Peyer's patch (tissue), 4 donors: ENCODE results near the gene TLE7. TPM values are rescaled to one million over a fixed set of nuclear protein-coding genes. Genes with fewer than 3 reads are reported as not detected.

Source experiments
- DNase-seq, 3 donors: peaks; one replicate each; pipeline ENCODE4 v3.0.0-alpha.2; 2017 to 2019
- H3K27ac ChIP-seq, 4 donors: fragments of 200-600 bp; sonication (generic); one replicate each; pipeline ENCODE4 v1.5.1; 2016 to 2019
- H3K27me3 ChIP-seq, 2 donors: fragments of 200-600 bp; sonication (generic); one replicate each; pipeline ENCODE4 v1.5.1; 2019
- H3K36me3 ChIP-seq, 3 donors: fragments of 200-600 bp; sonication (generic); one replicate each; pipeline ENCODE4 v1.5.1; 2016 to 2019
- H3K4me1 ChIP-seq, 4 donors: fragments of 200-600 bp; sonication (generic); one replicate each; pipeline ENCODE4 v1.5.1; 2016 to 2019
- H3K4me3 ChIP-seq, 4 donors: fragments of 200-600 bp; sonication (generic); 1 replicate in 3 of 4; 2 replicates in 1 of 4; pipeline ENCODE4 v1.5.1; 2016 to 2019; ENCODE audit warnings: mild to moderate bottlenecking in 1 of 4
- H3K9me3 ChIP-seq, 4 donors: fragments of 200-600 bp; sonication (generic); one replicate each; pipeline ENCODE4 v1.5.1; 2016 to 2019; ENCODE audit warnings: mild to moderate bottlenecking in 1 of 4
- CTCF ChIP-seq, 6 experiments: fragments of 450-650 bp in 4 of 6; fragments of 200-600 bp in 2 of 6; sonication (generic) in 1 of 6; IDR thresholded peaks; one replicate each; pipeline ENCODE4 v1.5.1; 2017 to 2019; ENCODE audit warnings: antibody characterized with exemption in 6 of 6, mild to moderate bottlenecking in 3 of 6, moderate library complexity in 1 of 6
- POLR2A ChIP-seq, 2 donors: fragments of 450-650 bp; IDR thresholded peaks; one replicate each; pipeline ENCODE4 v1.5.1; 2017; ENCODE audit warnings: antibody characterized with exemption in 2 of 2, mild to moderate bottlenecking in 2 of 2, moderate library complexity in 2 of 2
- total RNA-seq, 4 donors: library from RNA; depleted of rRNA; stranded (reverse); fragments of >200 nt; gene quantifications; one replicate each; pipeline ENCODE4 v1.1.0, GENCODE V29; 2016

The TLE7 gene
- total RNA-seq, 4 donors from 2014 or later: not detected

DNA sequence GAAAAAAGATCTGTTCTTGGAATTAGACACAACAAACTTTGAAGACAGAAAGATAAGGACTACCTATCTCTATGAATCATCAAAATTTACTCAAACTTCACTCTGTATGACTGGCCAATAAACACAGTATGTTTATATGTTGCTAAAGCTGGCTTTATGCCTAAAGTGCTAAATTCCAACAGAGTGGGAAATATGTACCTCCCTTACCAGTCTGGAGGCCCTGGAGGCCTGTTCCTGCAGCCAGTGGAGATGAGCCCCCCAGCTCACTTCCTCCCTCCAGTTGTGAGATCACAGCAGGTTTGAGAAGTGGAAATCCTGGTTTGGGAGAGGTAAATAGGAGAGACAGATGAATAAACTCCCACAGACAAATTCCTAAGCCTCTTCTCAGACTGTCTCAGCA, 11.2 kb upstream of the TLE7 start:
- peaks cover 5 to 86% (median 9%) of the 10 kb centered on the region in 3 donors for H3K36me3 ChIP-seq
- no peak overlapping the region for H3K4me3 ChIP-seq
- H3K27me3 ChIP-seq: no peaks in the 10 kb centered on the region
- DNase-seq: no peak
- no peak overlapping the region for H3K27ac ChIP-seq
- TF ChIP-seq POLR2A (IDR thresholded peaks at IDR 0.05) (no peak), CTCF (IDR thresholded peaks at IDR 0.05) (no peak)
- H3K9me3 ChIP-seq: peaks cover 0 to 47% (median 18%) of the 10 kb centered on the region in 4 donors
- no peaks in the 10 kb centered on the region for H3K4me1 ChIP-seq

- TF ChIP-seq CTCF (IDR thresholded peaks at IDR 0.05) (no peak), POLR2A (IDR thresholded peaks at IDR 0.05) (no peak)
- H3K36me3 ChIP-seq: peaks cover 5 to 63% (median 9%) of the 10 kb centered on the region in 3 donors
- H3K4me3 ChIP-seq: no peak overlapping the region
- no peaks in the 10 kb centered on the region for H3K4me1 ChIP-seq
- H3K27me3 ChIP-seq: no peaks in the 10 kb centered on the region
- no peak overlapping the region for H3K27ac ChIP-seq
- no peak for DNase-seq
- peaks cover 0 to 72% (median 23%) of the 10 kb centered on the region in 4 donors for H3K9me3 ChIP-seq
Measured at GRCh38 chr16:71449020-71449419, 7.2 kb upstream of the TLE7 start.

DNA sequence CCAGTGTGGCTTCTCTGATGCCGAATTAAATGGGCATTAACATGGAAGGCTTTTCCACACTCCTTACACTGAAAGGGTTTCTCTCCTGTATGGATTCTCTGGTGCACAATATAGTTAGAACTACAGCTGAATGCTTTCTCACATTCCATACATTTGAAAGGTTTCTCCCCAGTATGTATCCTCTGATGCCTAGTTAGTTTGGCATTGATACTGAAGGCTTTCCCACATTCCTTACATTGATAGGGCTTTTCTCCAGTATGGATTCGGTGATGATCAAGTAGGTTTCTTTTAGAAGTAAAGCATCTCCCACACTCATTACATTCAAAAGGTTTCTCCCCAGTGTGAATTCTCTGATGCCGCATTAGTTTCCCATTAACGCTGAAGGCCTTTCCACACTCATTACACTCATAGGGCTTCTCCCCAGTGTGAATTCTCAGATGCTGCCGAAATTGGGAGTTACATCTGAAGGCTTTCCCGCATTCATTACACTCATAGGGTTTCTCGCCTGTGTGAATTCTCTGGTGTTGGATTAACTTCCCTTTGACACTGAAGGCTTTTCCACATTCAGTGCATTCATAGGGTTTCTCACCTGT, 6.5 kb upstream of the TLE7 start:
- Histone ChIP-seq H3K9me3 (peaks cover 0 to 76% (median 24%) of the 10 kb centered on the region in 4 donors), H3K4me1 (no peaks in the 10 kb centered on the region), H3K27ac (no peak overlapping the region), H3K36me3 (peaks cover 5 to 56% (median 9%) of the 10 kb centered on the region in 3 donors), H3K27me3 (no peaks in the 10 kb centered on the region), H3K4me3 (no peak overlapping the region)
- TF ChIP-seq POLR2A (IDR thresholded peaks at IDR 0.05) (no peak), CTCF (IDR thresholded peaks at IDR 0.05) (no peak)
- DNase-seq: no peak

DNA sequence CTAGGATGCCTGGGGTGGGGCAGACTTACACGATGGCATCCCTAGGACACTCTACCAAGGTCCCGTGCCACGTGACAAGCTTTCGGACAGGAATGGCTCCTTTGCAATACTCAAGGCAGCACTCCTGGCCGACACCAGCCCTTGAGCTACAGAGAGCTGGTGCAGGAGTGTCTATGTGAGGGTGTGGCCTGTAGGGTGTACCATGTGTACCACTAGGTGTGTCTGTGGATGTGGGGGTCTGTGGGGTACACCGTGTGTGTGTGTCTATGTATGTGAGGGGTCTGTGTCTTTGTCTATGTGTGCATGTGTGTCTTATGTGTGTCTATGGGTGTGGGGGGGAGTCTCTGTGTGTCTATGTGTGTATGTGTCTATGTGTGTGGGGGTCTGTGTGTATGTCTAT, 1.9 kb upstream of the TLE7 start:
- Histone ChIP-seq H3K9me3 (peaks cover 0 to 42% (median 12%) of the 10 kb centered on the region in 4 donors), H3K4me3 (no peak overlapping the region), H3K36me3 (peaks cover 0 to 10% (median 0%) of the 10 kb centered on the region in 3 donors), H3K27me3 (no peaks in the 10 kb centered on the region), H3K27ac (no peak overlapping the region), H3K4me1 (no peaks in the 10 kb centered on the region)
- TF ChIP-seq CTCF (IDR thresholded peaks at IDR 0.05) (no peak), POLR2A (IDR thresholded peaks at IDR 0.05) (no peak)
- DNase-seq: no peak

DNA sequence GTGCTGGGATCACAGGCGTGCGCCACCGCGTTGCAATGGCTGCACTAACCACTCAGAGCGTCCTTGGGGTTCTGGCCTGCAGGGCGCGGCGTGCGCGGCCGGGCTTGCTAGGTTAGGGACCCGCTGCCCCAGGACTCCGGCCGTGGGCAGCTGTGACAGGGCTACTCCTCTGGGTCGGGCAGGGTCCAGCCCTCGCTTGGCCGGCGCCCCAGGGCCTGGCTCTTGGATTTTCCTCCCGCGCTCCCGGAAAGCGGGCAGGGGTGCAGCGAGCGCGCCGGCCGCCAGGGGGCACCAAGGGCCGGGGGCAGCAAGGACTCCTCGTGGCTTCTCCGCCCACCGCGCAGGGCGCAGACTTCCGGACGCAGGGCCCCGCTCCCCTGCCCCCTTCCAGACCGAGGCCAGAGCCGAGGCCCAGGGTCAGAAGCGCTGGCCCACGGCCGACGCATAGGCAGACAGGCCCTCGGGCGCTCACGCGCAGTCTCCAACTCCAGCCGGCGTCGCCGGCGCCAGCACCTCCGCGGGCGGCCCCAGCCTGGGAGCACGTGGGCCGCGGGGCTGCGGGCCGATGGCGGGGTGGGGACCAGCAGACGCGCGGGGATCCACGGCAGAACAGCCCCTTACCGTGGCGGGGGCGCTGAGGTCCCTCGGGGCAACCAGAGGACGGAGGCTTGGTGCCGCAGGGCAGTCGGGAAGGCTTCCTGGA, 355 bp downstream of the TLE7 start:
- H3K27me3 ChIP-seq: no peaks in the 10 kb centered on the region
- H3K9me3 ChIP-seq: peaks cover 0 to 22% (median 8%) of the 10 kb centered on the region in 4 donors
- H3K4me3 ChIP-seq: no peak overlapping the region
- no peaks in the 10 kb centered on the region for H3K4me1 ChIP-seq
- DNase-seq: no peak
- TF ChIP-seq POLR2A (IDR thresholded peaks at IDR 0.05): no peak
- peak in 2 of 6 experiments; percentile 12 to 14 for TF ChIP-seq CTCF (IDR thresholded peaks at IDR 0.05)
- no peak overlapping the region for H3K27ac ChIP-seq
- no peaks in the 10 kb centered on the region for H3K36me3 ChIP-seq
